KMS-11 (cell line): ENCODE measurements around the gene CCL2.

Experiments used
- H2AFZ ChIP-seq: fragments of 200-600 bp; sonication (generic); 2 replicates; pipeline ENCODE4 v1.6.1; 2016; ENCODE audit warnings: antibody characterized with exemption, mixed run types, low read depth
- H3K27ac ChIP-seq: fragments of 200-600 bp; sonication (generic); 2 replicates; pipeline ENCODE4 v1.6.1; 2016; ENCODE audit warnings: mild to moderate bottlenecking, mixed run types
- H3K27me3 ChIP-seq: fragments of 200-600 bp; sonication (generic); 2 replicates; pipeline ENCODE4 v1.6.1; 2017; ENCODE audit warnings: mild to moderate bottlenecking, low read depth, mixed run types, moderate library complexity; ENCODE audit not compliant: insufficient read depth
- H3K36me3 ChIP-seq: fragments of 200-600 bp; sonication (generic); 2 replicates; pipeline ENCODE4 v1.6.1; 2017; ENCODE audit warnings: mild to moderate bottlenecking, mixed run types; ENCODE audit not compliant: insufficient read depth
- H3K4me1 ChIP-seq: fragments of 200-600 bp; sonication (generic); 2 replicates; pipeline ENCODE4 v1.6.1; 2016; ENCODE audit warnings: mild to moderate bottlenecking, low read depth, mixed run types; ENCODE audit not compliant: poor library complexity, severe bottlenecking
- H3K4me2 ChIP-seq: fragments of 200-600 bp; sonication (generic); 2 replicates; pipeline ENCODE4 v1.7.0; 2016; ENCODE audit warnings: mild to moderate bottlenecking, mixed run types
- H3K4me3 ChIP-seq: fragments of 200-600 bp; sonication (generic); IDR thresholded peaks from 2 replicates; pipeline ENCODE4 v1.6.1; 2017; ENCODE audit warnings: low read depth, low read length, mixed read lengths; ENCODE audit not compliant: insufficient read depth
- H3K79me2 ChIP-seq: fragments of 200-600 bp; sonication (generic); 2 replicates; pipeline ENCODE4 v1.6.1; 2016; ENCODE audit warnings: low read depth, mixed run types; ENCODE audit not compliant: insufficient read depth
- H3K9ac ChIP-seq: fragments of 200-600 bp; sonication (generic); 2 replicates; pipeline ENCODE4 v1.6.1; 2016; ENCODE audit warnings: mild to moderate bottlenecking, mixed run types
- H4K20me1 ChIP-seq: fragments of 200-600 bp; sonication (generic); 2 replicates; pipeline ENCODE4 v1.6.1; 2016; ENCODE audit warnings: mild to moderate bottlenecking, mixed run types; ENCODE audit not compliant: insufficient read depth
- CTCF ChIP-seq: fragments of 200-600 bp; sonication (generic); conservative IDR thresholded peaks from 2 replicates; pipeline ENCODE4 v1.6.1; 2017; ENCODE audit warnings: low read depth, mild to moderate bottlenecking, antibody characterized with exemption, low read length, moderate library complexity, mixed read lengths

CCL2 gene

DNA sequence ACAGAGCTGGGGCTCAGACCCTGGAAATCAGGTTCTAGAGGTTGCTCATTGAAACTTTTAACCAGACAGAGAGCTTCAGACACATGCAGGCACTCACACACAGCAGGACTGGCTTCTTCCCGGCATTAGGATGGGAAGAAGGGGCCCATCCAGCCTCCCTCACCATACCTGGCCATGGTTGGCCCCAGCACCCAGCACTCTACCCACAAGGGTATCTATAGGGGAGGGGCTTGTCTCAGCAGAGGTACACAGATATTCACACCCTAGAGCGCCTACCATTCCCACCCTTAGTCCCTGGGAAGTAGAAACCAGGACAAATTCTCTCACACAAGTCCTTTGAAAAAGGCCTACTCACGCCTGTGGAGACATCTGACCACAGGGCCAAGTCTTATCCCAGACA lies 20.5 kb upstream of the CCL2 start:
- Histone ChIP-seq H3K27ac (no peak overlapping the region), H3K36me3 (no peaks in the 10 kb centered on the region), H3K9ac (no peak overlapping the region), H2AFZ (no peak overlapping the region), H3K4me1 (no peaks in the 10 kb centered on the region), H3K4me2 (no peak overlapping the region), H4K20me1 (no peaks in the 10 kb centered on the region), H3K79me2 (no peaks in the 10 kb centered on the region), H3K27me3 (no peaks in the 10 kb centered on the region), H3K4me3 (no peak overlapping the region)
- TF ChIP-seq CTCF: no peak

GRCh38 chr17:34235389-34236028 lies 19.6 kb upstream of the CCL2 start:
- H3K27ac ChIP-seq: no peak overlapping the region

GRCh38 chr17:34236281-34236892 lies 18.7 kb upstream of the CCL2 start:
- TF ChIP-seq CTCF: no peak
- Histone ChIP-seq H3K4me3 (no peak overlapping the region), H3K27ac (no peak overlapping the region), H3K4me1 (no peaks in the 10 kb centered on the region), H2AFZ (no peak overlapping the region), H3K79me2 (no peaks in the 10 kb centered on the region), H3K27me3 (no peaks in the 10 kb centered on the region), H3K36me3 (no peaks in the 10 kb centered on the region), H3K9ac (no peak overlapping the region), H4K20me1 (no peaks in the 10 kb centered on the region), H3K4me2 (no peak overlapping the region)

More at GRCh38 chr17:34235389-34236028, 19.6 kb upstream of the CCL2 start:
- no peak overlapping the region for H3K9ac ChIP-seq
- no peaks in the 10 kb centered on the region for H3K4me1 ChIP-seq
- H3K4me2 ChIP-seq: no peak overlapping the region
- H3K27me3 ChIP-seq: no peaks in the 10 kb centered on the region
- no peak overlapping the region for H2AFZ ChIP-seq
- TF ChIP-seq CTCF: no peak
- H4K20me1 ChIP-seq: no peaks in the 10 kb centered on the region
- H3K4me3 ChIP-seq: no peak overlapping the region
- H3K79me2 ChIP-seq: no peaks in the 10 kb centered on the region
- H3K36me3 ChIP-seq: no peaks in the 10 kb centered on the region

- no peaks in the 10 kb centered on the region for H4K20me1 ChIP-seq
- no peak overlapping the region for H3K9ac ChIP-seq
- no peak overlapping the region for H3K27ac ChIP-seq
- no peak overlapping the region for H2AFZ ChIP-seq
- H3K4me1 ChIP-seq: no peaks in the 10 kb centered on the region
- no peak overlapping the region for H3K4me2 ChIP-seq
- H3K79me2 ChIP-seq: no peaks in the 10 kb centered on the region
- H3K36me3 ChIP-seq: no peaks in the 10 kb centered on the region
- no peaks in the 10 kb centered on the region for H3K27me3 ChIP-seq
- TF ChIP-seq CTCF: no peak
- no peak overlapping the region for H3K4me3 ChIP-seq
Observed at GRCh38 chr17:34237458-34237857, 17.6 kb upstream of the CCL2 start.
